H9 (cell line): ENCODE results near the gene DLEC1. TPM values are rescaled to one million over a fixed set of nuclear protein-coding genes. Genes with fewer than 3 reads are reported as not detected.

Source experiments
- DNase-seq: peaks from one replicate; pipeline ENCODE4 v3.0.0-alpha.2; 2017
- H2AFZ ChIP-seq: one replicate; pipeline ENCODE4 v1.6.1; 2013; ENCODE audit warnings: mild to moderate bottlenecking, low read length, control low read depth, moderate library complexity
- H2AK5ac ChIP-seq: 2 replicates; pipeline ENCODE4 v1.6.1; 2013; ENCODE audit warnings: low read length, control low read depth, mixed read lengths; ENCODE audit not compliant: insufficient read length
- H2BK120ac ChIP-seq: one replicate; pipeline ENCODE4 v1.6.1; 2013; ENCODE audit warnings: low read depth, mild to moderate bottlenecking, low read length, control low read depth, inconsistent platforms; ENCODE audit not compliant: poor library complexity, severe bottlenecking
- H2BK12ac ChIP-seq: 2 replicates; pipeline ENCODE4 v1.6.1; 2013; ENCODE audit warnings: low read length, control low read depth, mixed read lengths, low read depth; ENCODE audit not compliant: insufficient read length
- H2BK15ac ChIP-seq: 2 replicates; pipeline ENCODE4 v1.6.1; 2013; ENCODE audit warnings: low read depth, low read length, control low read depth
- H2BK20ac ChIP-seq: one replicate; pipeline ENCODE4 v1.6.1; 2013; ENCODE audit warnings: low read depth, mild to moderate bottlenecking, low read length, control low read depth, inconsistent platforms; ENCODE audit not compliant: poor library complexity, severe bottlenecking
- H2BK5ac ChIP-seq: 2 replicates; pipeline ENCODE4 v1.6.1; 2013; ENCODE audit warnings: low read length, control low read depth, mixed read lengths; ENCODE audit not compliant: insufficient read length
- H3K14ac ChIP-seq: 2 replicates; pipeline ENCODE4 v1.6.1; 2013; ENCODE audit warnings: low read length, control low read depth; ENCODE audit not compliant: insufficient read depth
- H3K18ac ChIP-seq: 2 replicates; pipeline ENCODE4 v1.6.1; 2013; ENCODE audit warnings: low read depth, mild to moderate bottlenecking, mixed read lengths, low read length, control low read depth; ENCODE audit not compliant: insufficient read length
- H3K23ac ChIP-seq: 2 replicates; pipeline ENCODE4 v1.6.1; 2013; ENCODE audit warnings: low read length, control low read depth, mixed read lengths, low read depth; ENCODE audit not compliant: insufficient read length
- H3K23me2 ChIP-seq: 2 replicates; pipeline ENCODE4 v1.6.1; 2013; ENCODE audit warnings: low read depth, mild to moderate bottlenecking, mixed read lengths, low read length, control low read depth; ENCODE audit not compliant: insufficient read length, poor library complexity, severe bottlenecking
- H3K27ac ChIP-seq: 2 replicates; pipeline ENCODE4 v1.5.1; 2013; ENCODE audit warnings: low read length, control low read depth, mixed read lengths, low read depth; ENCODE audit not compliant: insufficient read length
- H3K27me3 ChIP-seq: 2 replicates; pipeline ENCODE4 v1.6.1; 2013; ENCODE audit warnings: low read length, control low read depth, inconsistent platforms; ENCODE audit not compliant: insufficient read depth
- H3K4ac ChIP-seq: 2 replicates; pipeline ENCODE4 v1.6.1; 2013; ENCODE audit warnings: low read depth, mild to moderate bottlenecking, control low read depth, inconsistent platforms, low read length, moderate library complexity
- H3K4me1 ChIP-seq: 2 replicates; pipeline ENCODE4 v1.6.1; 2013; ENCODE audit warnings: low read length, control low read depth, inconsistent platforms; ENCODE audit not compliant: insufficient read depth
- H3K4me2 ChIP-seq: 2 replicates; pipeline ENCODE4 v1.6.1; 2013; ENCODE audit warnings: low read length, control low read depth, mixed read lengths; ENCODE audit not compliant: insufficient read length, insufficient read depth
- H3K56ac ChIP-seq: 2 replicates; pipeline ENCODE4 v1.6.1; 2013; ENCODE audit warnings: low read depth, mild to moderate bottlenecking, mixed read lengths, low read length, control low read depth; ENCODE audit not compliant: insufficient read length
- H3K79me1 ChIP-seq: 2 replicates; pipeline ENCODE4 v1.6.1; 2013; ENCODE audit warnings: low read depth, mild to moderate bottlenecking, moderate library complexity, low read length, control low read depth, inconsistent platforms; ENCODE audit not compliant: insufficient read depth, poor library complexity, severe bottlenecking
- H3K79me2 ChIP-seq: 2 replicates; pipeline ENCODE4 v1.6.1; 2013; ENCODE audit warnings: low read length, control low read depth, inconsistent platforms; ENCODE audit not compliant: insufficient read depth
- H3K9ac ChIP-seq: 2 replicates; pipeline ENCODE4 v1.6.1; 2013; ENCODE audit warnings: low read length, control low read depth, mixed read lengths; ENCODE audit not compliant: insufficient read length; ENCODE audit errors: extremely low read depth
- H3K9me3 ChIP-seq: one replicate; pipeline ENCODE4 v1.6.1; 2013; ENCODE audit warnings: low read depth, low read length, inconsistent platforms; ENCODE audit not compliant: control insufficient read depth
- H3T11ph ChIP-seq: one replicate; pipeline ENCODE4 v1.6.1; 2013; ENCODE audit warnings: mild to moderate bottlenecking, low read length, control low read depth, inconsistent platforms
- H4K20me1 ChIP-seq: one replicate; pipeline ENCODE4 v1.6.1; 2013; ENCODE audit not compliant: control insufficient read depth, insufficient read length, insufficient read depth
- H4K5ac ChIP-seq: 2 replicates; pipeline ENCODE4 v1.6.1; 2013; ENCODE audit warnings: low read depth, mild to moderate bottlenecking, mixed read lengths, low read length, control low read depth; ENCODE audit not compliant: insufficient read length
- H4K8ac ChIP-seq: replicated peaks from 2 replicates; pipeline ENCODE4 v1.6.1; 2013; ENCODE audit warnings: low read length, control low read depth, mixed read lengths, low read depth; ENCODE audit not compliant: insufficient read length
- H4K91ac ChIP-seq: 2 replicates; pipeline ENCODE4 v1.6.1; 2013; ENCODE audit warnings: low read depth, mild to moderate bottlenecking, moderate library complexity, mixed read lengths, low read length, control low read depth; ENCODE audit not compliant: insufficient read length
- H3K27ac Mint-ChIP-seq, 3 experiments: 2 replicates in 2 of 3; 3 replicates in 1 of 3; pipeline ENCODE4 v1.8.0; 2020 to 2021; ENCODE audit warnings: mixed read lengths in 3 of 3, mild to moderate bottlenecking in 1 of 3, moderate library complexity in 1 of 3
- H3K27me3 Mint-ChIP-seq: 2 replicates; pipeline ENCODE4 v1.8.0; 2021; ENCODE audit warnings: low read depth, mild to moderate bottlenecking, moderate library complexity, mixed read lengths
- H3K36me3 Mint-ChIP-seq, 3 experiments: 2 replicates in 2 of 3; 3 replicates in 1 of 3; pipeline ENCODE4 v1.8.0; 2020 to 2021; ENCODE audit warnings: low read depth in 3 of 3, mixed read lengths in 3 of 3; ENCODE audit not compliant: insufficient read depth in 1 of 3
- H3K4me1 Mint-ChIP-seq, 2 experiments: 2 replicates each; pipeline ENCODE4 v1.8.0; 2020; ENCODE audit warnings: mixed read lengths in 2 of 2
- H3K4me3 Mint-ChIP-seq, 2 experiments: 2 replicates in 1 of 2; 3 replicates in 1 of 2; pipeline ENCODE4 v1.8.0; 2020 to 2021; ENCODE audit warnings: mild to moderate bottlenecking in 2 of 2, mixed read lengths in 2 of 2, moderate library complexity in 1 of 2
- H3K9me3 Mint-ChIP-seq, 2 experiments: 2 replicates in 1 of 2; 3 replicates in 1 of 2; pipeline ENCODE4 v1.8.0; 2020; ENCODE audit warnings: mild to moderate bottlenecking in 2 of 2, mixed read lengths in 2 of 2, moderate library complexity in 1 of 2
- CTCF ChIP-seq: fragments of 200-600 bp; sonication (generic); conservative IDR thresholded peaks from 3 replicates; pipeline ENCODE4 v1.8.0; 2021; ENCODE audit warnings: antibody characterized with exemption, mild to moderate bottlenecking
- WGBS: extraction: QIAGEN DNeasy Blood & Tissue Kit; methylation state at CpG from one replicate; pipeline ENCODE4 v1.1.7; 2013; ENCODE audit warnings: missing lambda C conversion rate, low lambda C conversion rate, mixed read lengths; ENCODE audit not compliant: insufficient read length; ENCODE audit errors: extremely low coverage; 5-methylcytosine and 5-hydroxymethylcytosine counted together
- total RNA-seq: library from RNA; stranded (reverse); gene quantifications from 2 replicates; pipeline ENCODE4 v1.2.1, GENCODE V29; 2021

The DLEC1 gene
- total RNA-seq, 1 experiment from 2014 or later: 2.1 TPM

- TF ChIP-seq CTCF: no peak
- H3K27me3 Mint-ChIP-seq: peaks cover 21% of the 10 kb centered on the region
Observed at GRCh38 chr3:38046821-38047220, 7.8 kb downstream of the DLEC1 start.

More at GRCh38 chr3:38046821-38047220, 7.8 kb downstream of the DLEC1 start:
- Mint-ChIP-seq H3K9me3 (peaks cover 6 to 11% of the 10 kb centered on the region in 2 experiments; a peak in 4 of 5 replicates), H3K4me3 (no peak overlapping the region), H3K36me3 (peaks cover under 1 to 4% (median 1%) of the 10 kb centered on the region in 3 experiments; a peak in 6 of 7 replicates), H3K4me1 (no peaks in the 10 kb centered on the region), H3K27ac (no peak overlapping the region)
- Histone ChIP-seq H2BK15ac (no peak overlapping the region), H2BK5ac (no peak overlapping the region), H4K8ac (no peak overlapping the region), H3K79me1 (no peaks in the 10 kb centered on the region), H3K4me2 (no peak overlapping the region), H3K23ac (no peak overlapping the region), H3K23me2 (no peaks in the 10 kb centered on the region), H2BK120ac (no peak overlapping the region), H3K79me2 (no peaks in the 10 kb centered on the region), H3K4me1 (no peaks in the 10 kb centered on the region), H2BK12ac (no peak overlapping the region), H3K18ac (no peak overlapping the region), H3T11ph (no peak overlapping the region), H3K27me3 (no peaks in the 10 kb centered on the region), H3K9ac (no peak overlapping the region), H3K27ac (no peak overlapping the region), H2BK20ac (no peak overlapping the region), H3K9me3 (no peaks in the 10 kb centered on the region), H3K56ac (no peak overlapping the region), H4K5ac (no peak overlapping the region), H2AFZ (no peak overlapping the region), H3K14ac (no peak overlapping the region), H3K4ac (no peak overlapping the region), H4K91ac (no peak overlapping the region), H4K20me1 (no peaks in the 10 kb centered on the region), H2AK5ac (no peak overlapping the region)
- no CpG with 5 or more reads among the region's 2 CpGs for WGBS
- DNase-seq: no peak
